Astrocyte (in vitro differentiated cells and primary cell): Measurements from ENCODE around the gene PPM1H. TPM values are rescaled to one million over a fixed set of nuclear protein-coding genes. Genes with fewer than 3 reads are reported as not detected.
"Not testable (repeated sequence)": the region's sequence is repeated elsewhere in the genome, so short reads cannot be mapped to it uniquely, and the experiment has no call there.

Experiments
- DNase-seq: peaks from one replicate; pipeline ENCODE4 v3.0.0-alpha.2; 2010; ENCODE audit warnings: low read depth
- FAIRE-seq: peaks from 2 replicates; lab custom pipeline; 2011; peaks lifted over from hg19 to GRCh38; lab: Jason Lieb, UNC
- H2AFZ ChIP-seq: 2 replicates; pipeline ENCODE4 v1.6.0; 2012; ENCODE audit warnings: low read depth, low read length, inconsistent platforms
- H3K27ac ChIP-seq: 2 replicates; pipeline ENCODE4 v1.5.1; 2011; ENCODE audit warnings: low read depth, low read length, inconsistent platforms
- H3K27me3 ChIP-seq: 2 replicates; pipeline ENCODE4 v1.6.0; 2011; ENCODE audit warnings: low read length, inconsistent platforms; ENCODE audit not compliant: insufficient read depth
- H3K36me3 ChIP-seq: 2 replicates; pipeline ENCODE4 v1.5.1; 2011; ENCODE audit warnings: low read length, inconsistent platforms; ENCODE audit not compliant: insufficient read depth
- H3K4me1 ChIP-seq: 2 replicates; pipeline ENCODE4 v1.5.1; 2011; ENCODE audit warnings: low read length, inconsistent platforms; ENCODE audit not compliant: insufficient read depth
- H3K4me2 ChIP-seq: 2 replicates; pipeline ENCODE4 v1.6.0; 2012; ENCODE audit warnings: low read length, inconsistent platforms
- H3K4me3 ChIP-seq: 2 replicates; pipeline ENCODE4 v1.5.1; 2011; ENCODE audit warnings: low read depth, mild to moderate bottlenecking, low read length, inconsistent platforms; ENCODE audit not compliant: insufficient read depth
- H3K79me2 ChIP-seq: 2 replicates; pipeline ENCODE4 v1.6.0; 2012; ENCODE audit warnings: mild to moderate bottlenecking, low read length, inconsistent platforms; ENCODE audit not compliant: insufficient read depth
- H3K9ac ChIP-seq: 2 replicates; pipeline ENCODE4 v1.6.0; 2012; ENCODE audit warnings: mild to moderate bottlenecking, low read length, inconsistent platforms
- H3K9me3 ChIP-seq: 2 replicates; pipeline ENCODE4 v1.5.1; 2012; ENCODE audit warnings: low read depth, mild to moderate bottlenecking, low read length, inconsistent platforms; ENCODE audit not compliant: insufficient read depth
- H4K20me1 ChIP-seq: 2 replicates; pipeline ENCODE4 v1.6.0; 2012; ENCODE audit warnings: low read length, inconsistent platforms; ENCODE audit not compliant: insufficient read depth
- H3K27ac Mint-ChIP-seq: one replicate; pipeline ENCODE4 v1.8.0; 2021; ENCODE audit warnings: mild to moderate bottlenecking, mixed read lengths; ENCODE audit not compliant: unreplicated experiment
- H3K27me3 Mint-ChIP-seq: one replicate; pipeline ENCODE4 v1.8.0; 2021; ENCODE audit warnings: low read depth, mixed read lengths; ENCODE audit not compliant: unreplicated experiment
- H3K36me3 Mint-ChIP-seq: one replicate; pipeline ENCODE4 v1.8.0; 2021; ENCODE audit warnings: low read depth, mixed read lengths; ENCODE audit not compliant: unreplicated experiment
- H3K4me1 Mint-ChIP-seq: one replicate; pipeline ENCODE4 v1.8.0; 2021; ENCODE audit warnings: low read depth, mixed read lengths; ENCODE audit not compliant: unreplicated experiment
- H3K4me3 Mint-ChIP-seq: one replicate; pipeline ENCODE4 v1.8.0; 2021; ENCODE audit warnings: mild to moderate bottlenecking, moderate library complexity, mixed read lengths; ENCODE audit not compliant: unreplicated experiment
- H3K9me3 Mint-ChIP-seq: one replicate; pipeline ENCODE4 v1.8.0; 2021; ENCODE audit warnings: mild to moderate bottlenecking, mixed read lengths; ENCODE audit not compliant: unreplicated experiment
- CTCF ChIP-seq: IDR thresholded peaks from 2 replicates; pipeline ENCODE4 v1.5.1; 2011; ENCODE audit warnings: low read depth, mild to moderate bottlenecking, inconsistent platforms, low read length, moderate library complexity; ENCODE audit not compliant: insufficient read depth
- EZH2 ChIP-seq: IDR thresholded peaks from 2 replicates; pipeline ENCODE4 v1.6.1; 2012; ENCODE audit warnings: mild to moderate bottlenecking, low read length, inconsistent platforms; ENCODE audit not compliant: insufficient read depth
- total RNA-seq: library from RNA; stranded (reverse); gene quantifications from 2 replicates; pipeline ENCODE4 v1.2.1, GENCODE V29; 2021

PPM1H gene
- total RNA-seq, 1 donor from 2014 or later = 7.8 TPM

- H3K27me3 ChIP-seq = no peaks in the 10 kb centered on the region
- Mint-ChIP-seq H3K27me3 (no peaks in the 10 kb centered on the region), H3K36me3 (peaks cover 2% of the 10 kb centered on the region), H3K27ac (no peak overlapping the region), H3K4me3 (no peak overlapping the region), H3K9me3 (peaks cover 2% of the 10 kb centered on the region), H3K4me1 (no peaks in the 10 kb centered on the region)
- no peak overlapping the region for H2AFZ ChIP-seq
- H3K4me2 ChIP-seq = no peak overlapping the region
- no peak overlapping the region for H3K27ac ChIP-seq
- DNase-seq = no peak
- H3K9ac ChIP-seq = no peak overlapping the region
- FAIRE-seq = no peak
- H3K9me3 ChIP-seq = peaks cover 4% of the 10 kb centered on the region
- H4K20me1 ChIP-seq = no peaks in the 10 kb centered on the region
- no peak overlapping the region for H3K4me3 ChIP-seq
- TF ChIP-seq CTCF (no peak), EZH2 (no peak)
- H3K36me3 ChIP-seq = no peaks in the 10 kb centered on the region
- H3K4me1 ChIP-seq = no peaks in the 10 kb centered on the region
- no peaks in the 10 kb centered on the region for H3K79me2 ChIP-seq
Measured at GRCh38 chr12:62882696-62883095, 52.3 kb downstream of the PPM1H start.

- Histone ChIP-seq H3K27me3 (no peaks in the 10 kb centered on the region), H3K79me2 (no peaks in the 10 kb centered on the region), H3K9ac (no peak overlapping the region), H2AFZ (no peak overlapping the region), H4K20me1 (no peaks in the 10 kb centered on the region), H3K4me1 (no peaks in the 10 kb centered on the region), H3K27ac (no peak overlapping the region), H3K4me3 (no peak overlapping the region), H3K9me3 (peaks cover 4% of the 10 kb centered on the region), H3K36me3 (no peaks in the 10 kb centered on the region), H3K4me2 (no peak overlapping the region)
- Mint-ChIP-seq H3K4me3 (no peak overlapping the region), H3K9me3 (peaks cover 2% of the 10 kb centered on the region), H3K4me1 (no peaks in the 10 kb centered on the region), H3K27ac (no peak overlapping the region), H3K36me3 (peaks cover 2% of the 10 kb centered on the region), H3K27me3 (no peaks in the 10 kb centered on the region)
- TF ChIP-seq EZH2 (no peak), CTCF (no peak)
- FAIRE-seq (no peak), DNase-seq (no peak)
Measured at GRCh38 chr12:62882140-62882539, 52.8 kb downstream of the PPM1H start.

- Histone ChIP-seq H3K36me3 (no peaks in the 10 kb centered on the region), H3K79me2 (no peaks in the 10 kb centered on the region), H3K9me3 (peaks cover 4% of the 10 kb centered on the region), H2AFZ (no peak overlapping the region), H3K9ac (no peak overlapping the region), H3K4me2 (no peak overlapping the region), H3K4me1 (no peaks in the 10 kb centered on the region), H3K27ac (no peak overlapping the region), H3K27me3 (no peaks in the 10 kb centered on the region), H4K20me1 (no peaks in the 10 kb centered on the region), H3K4me3 (no peak overlapping the region)
- Mint-ChIP-seq H3K9me3 (peaks cover 2% of the 10 kb centered on the region), H3K36me3 (peaks cover 2% of the 10 kb centered on the region), H3K4me1 (no peaks in the 10 kb centered on the region), H3K27ac (no peak overlapping the region), H3K4me3 (no peak overlapping the region), H3K27me3 (no peaks in the 10 kb centered on the region)
- DNase-seq (no peak), FAIRE-seq (no peak)
- TF ChIP-seq EZH2 = no peak
- no peak for TF ChIP-seq CTCF
Measured at GRCh38 chr12:62879691-62880090, 55.3 kb downstream of the PPM1H start.

- H3K4me1 ChIP-seq, H3K9ac ChIP-seq, H3K27me3 ChIP-seq, H3K4me2 ChIP-seq, H3K36me3 Mint-ChIP-seq, H3K27ac ChIP-seq, H3K9me3 ChIP-seq, H2AFZ ChIP-seq, H3K79me2 ChIP-seq, FAIRE-seq, H3K4me3 Mint-ChIP-seq, H3K27me3 Mint-ChIP-seq, H3K4me1 Mint-ChIP-seq, H3K27ac Mint-ChIP-seq, H3K36me3 ChIP-seq, H3K4me3 ChIP-seq, DNase-seq, H3K9me3 Mint-ChIP-seq, H4K20me1 ChIP-seq: not testable (repeated sequence)
Measured at GRCh38 chr12:62879228-62879627, 55.7 kb downstream of the PPM1H start.
